OCI-LY3 (cell line): ENCODE results near the gene GALNT1.

Experiments
- H2AFZ ChIP-seq: fragments of 200-600, 300-600 bp; shearing (Covaris generic); 2 replicates; pipeline ENCODE4 v1.6.0; 2014; ENCODE audit warnings: antibody characterized with exemption, low read depth, low read length
- H3K27ac ChIP-seq: fragments of 200-600, 300-600 bp; sonication (generic); 2 replicates; pipeline ENCODE4 v1.5.1; 2014; ENCODE audit warnings: mild to moderate bottlenecking, low read length, moderate library complexity, mixed read lengths
- H3K27me3 ChIP-seq: fragments of 200-600, 300-600 bp; sonication (generic); 2 replicates; pipeline ENCODE4 v1.6.1; 2014; ENCODE audit warnings: low read depth, low read length, mixed read lengths
- H3K36me3 ChIP-seq: fragments of 200-600, 300-600 bp; sonication (generic); replicated peaks from 2 replicates; pipeline ENCODE3; 2014; ENCODE audit warnings: low read depth, low read length, mixed read lengths
- H3K4me1 ChIP-seq: fragments of 300-600, 200-600 bp; sonication (generic); 2 replicates; pipeline ENCODE4 v1.6.1; 2014; ENCODE audit warnings: low read length, mixed read lengths
- H3K4me2 ChIP-seq: fragments of 200-600, 300-600 bp; sonication (generic); 2 replicates; pipeline ENCODE4 v1.6.1; 2014; ENCODE audit warnings: low read length, mixed read lengths
- H3K4me3 ChIP-seq: fragments of 300-600, 200-600 bp; sonication (generic); 2 replicates; pipeline ENCODE4 v1.5.1; 2014; ENCODE audit warnings: antibody characterized with exemption, mild to moderate bottlenecking, low read length, moderate library complexity
- H3K79me2 ChIP-seq: fragments of 300-600, 200-600 bp; shearing (Covaris generic); 2 replicates; pipeline ENCODE4 v1.6.1; 2014; ENCODE audit warnings: mild to moderate bottlenecking, low read length, mixed read lengths
- H3K9ac ChIP-seq: fragments of 300-600, 200-600 bp; shearing (Covaris generic); 2 replicates; pipeline ENCODE4 v1.6.0; 2014; ENCODE audit warnings: mild to moderate bottlenecking, low read length, moderate library complexity
- H3K9me3 ChIP-seq: fragments of 200-600, 300-600 bp; shearing (Covaris generic); 2 replicates; pipeline ENCODE4 v1.6.1; 2014; ENCODE audit warnings: low read length, mixed read lengths; ENCODE audit not compliant: insufficient read depth
- H4K20me1 ChIP-seq: fragments of 200-600, 300-600 bp; sonication (generic); 2 replicates; pipeline ENCODE4 v1.6.1; 2016; ENCODE audit warnings: low read length, mixed read lengths; ENCODE audit not compliant: insufficient read depth
- CTCF ChIP-seq: fragments of 200-600, 300-600 bp; sonication (generic); IDR thresholded peaks from 2 replicates; pipeline ENCODE4 v1.5.1; 2014; ENCODE audit warnings: antibody characterized with exemption, low read length, low read depth
- EZH2phosphoT487 ChIP-seq: fragments of 200-600 bp; shearing (Covaris generic); IDR thresholded peaks from 2 replicates; pipeline ENCODE4 v1.6.1; 2018; ENCODE audit warnings: antibody characterized with exemption, mixed run types, low read depth

The GALNT1 gene

GRCh38 chr18:35673682-35674081 is 92.1 kb downstream of the GALNT1 start:
- no peak overlapping the region for H2AFZ ChIP-seq
- H3K9me3 ChIP-seq, result no peaks in the 10 kb centered on the region
- no peaks in the 10 kb centered on the region for H3K36me3 ChIP-seq
- no peaks in the 10 kb centered on the region for H3K4me1 ChIP-seq
- H3K27ac ChIP-seq, result no peak overlapping the region
- no peak overlapping the region for H3K4me3 ChIP-seq
- TF ChIP-seq CTCF, result no peak
- TF ChIP-seq EZH2phosphoT487, result no peak
- H3K9ac ChIP-seq, result no peak overlapping the region
- no peaks in the 10 kb centered on the region for H4K20me1 ChIP-seq
- no peaks in the 10 kb centered on the region for H3K79me2 ChIP-seq
- no peaks in the 10 kb centered on the region for H3K27me3 ChIP-seq
- no peak overlapping the region for H3K4me2 ChIP-seq

- H3K4me2 ChIP-seq, result no peak overlapping the region
- H3K79me2 ChIP-seq, result no peaks in the 10 kb centered on the region
- H3K9ac ChIP-seq, result no peak overlapping the region
- H3K4me3 ChIP-seq, result no peak overlapping the region
- no peaks in the 10 kb centered on the region for H3K9me3 ChIP-seq
- no peak for TF ChIP-seq CTCF
- TF ChIP-seq EZH2phosphoT487, result no peak
- H3K27ac ChIP-seq, result no peak overlapping the region
- H3K36me3 ChIP-seq, result no peaks in the 10 kb centered on the region
- no peaks in the 10 kb centered on the region for H3K4me1 ChIP-seq
- no peak overlapping the region for H2AFZ ChIP-seq
- H4K20me1 ChIP-seq, result no peaks in the 10 kb centered on the region
- no peaks in the 10 kb centered on the region for H3K27me3 ChIP-seq
Measured at GRCh38 chr18:35680139-35680551, 98.6 kb downstream of the GALNT1 start.

- Histone ChIP-seq H3K4me2 (no peak overlapping the region), H3K4me3 (no peak overlapping the region), H3K27ac (no peak overlapping the region), H3K79me2 (no peaks in the 10 kb centered on the region), H4K20me1 (no peaks in the 10 kb centered on the region), H3K36me3 (no peaks in the 10 kb centered on the region), H3K27me3 (no peaks in the 10 kb centered on the region), H2AFZ (no peak overlapping the region), H3K9ac (no peak overlapping the region), H3K4me1 (no peaks in the 10 kb centered on the region), H3K9me3 (no peaks in the 10 kb centered on the region)
- TF ChIP-seq CTCF (no peak), EZH2phosphoT487 (no peak)
Measured at GRCh38 chr18:35682281-35682867, 100.8 kb downstream of the GALNT1 start.

GRCh38 chr18:35683021-35683420 is 101.5 kb downstream of the GALNT1 start:
- no peak overlapping the region for H3K9ac ChIP-seq
- H3K27ac ChIP-seq, result no peak overlapping the region
- no peak overlapping the region for H2AFZ ChIP-seq
- no peaks in the 10 kb centered on the region for H3K4me1 ChIP-seq
- H3K36me3 ChIP-seq, result no peaks in the 10 kb centered on the region
- no peaks in the 10 kb centered on the region for H4K20me1 ChIP-seq
- no peaks in the 10 kb centered on the region for H3K27me3 ChIP-seq
- TF ChIP-seq CTCF, result no peak
- TF ChIP-seq EZH2phosphoT487, result no peak
- H3K4me3 ChIP-seq, result no peak overlapping the region
- no peaks in the 10 kb centered on the region for H3K9me3 ChIP-seq
- H3K4me2 ChIP-seq, result no peak overlapping the region
- H3K79me2 ChIP-seq, result no peaks in the 10 kb centered on the region
